HG03575 (cell line): ENCODE data around the gene ZNF467.

ENCODE experiments used
- ATAC-seq: cut with Tn5 transposase; IDR thresholded peaks from one replicate; pipeline ENCODE4 v1.9.1; 2021; ENCODE audit not compliant: unreplicated experiment, insufficient number of reproducible peaks, low FRiP score; ENCODE audit errors: extremely low read depth

The ZNF467 gene

DNA sequence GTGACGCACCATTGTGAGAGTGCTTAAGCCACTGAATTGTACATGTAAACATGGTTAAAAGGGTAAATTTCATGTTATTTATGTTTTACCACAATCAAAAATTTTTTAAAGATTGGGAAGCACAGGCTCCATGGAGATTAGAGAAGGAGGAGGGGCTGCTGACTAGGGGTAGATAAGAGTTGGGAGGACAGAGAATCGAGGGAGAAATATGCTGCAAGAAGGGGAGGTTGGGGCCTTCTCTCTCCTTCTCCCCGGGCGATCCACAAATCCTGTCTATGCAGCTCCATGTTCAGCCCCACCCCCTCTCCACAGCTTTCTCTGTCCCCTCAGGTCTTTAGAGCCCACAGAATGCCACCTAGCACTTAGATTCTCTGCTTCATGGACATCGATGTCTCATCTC is 12.1 kb downstream of the ZNF467 start:
- no peak for ATAC-seq

DNA sequence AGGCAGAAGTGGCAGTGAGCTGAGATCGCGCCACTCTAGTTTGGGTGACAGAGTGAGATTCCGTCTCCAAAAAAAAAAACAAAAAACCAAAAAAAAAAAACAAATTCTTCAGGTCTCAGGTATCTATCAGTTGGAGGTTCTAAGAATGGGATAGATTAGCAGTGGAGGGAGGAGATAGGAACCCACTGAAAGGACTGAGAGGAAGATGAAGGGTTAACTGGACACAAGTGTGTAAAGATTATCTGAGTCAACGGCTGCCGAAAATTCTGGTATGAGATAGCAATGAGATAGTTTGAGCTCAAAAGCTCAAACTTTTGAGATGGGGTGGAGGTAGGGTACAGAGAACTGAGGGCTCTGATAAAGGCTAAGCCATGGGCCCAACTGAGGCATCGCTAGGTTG is 12.8 kb downstream of the ZNF467 start:
- ATAC-seq, result no peak

GRCh38 chr7:149759093-149759860 is 14.1 kb downstream of the ZNF467 start:
- ATAC-seq, result no peak

GRCh38 chr7:149753375-149754233 is 19.8 kb downstream of the ZNF467 start:
- ATAC-seq, result no peak

DNA sequence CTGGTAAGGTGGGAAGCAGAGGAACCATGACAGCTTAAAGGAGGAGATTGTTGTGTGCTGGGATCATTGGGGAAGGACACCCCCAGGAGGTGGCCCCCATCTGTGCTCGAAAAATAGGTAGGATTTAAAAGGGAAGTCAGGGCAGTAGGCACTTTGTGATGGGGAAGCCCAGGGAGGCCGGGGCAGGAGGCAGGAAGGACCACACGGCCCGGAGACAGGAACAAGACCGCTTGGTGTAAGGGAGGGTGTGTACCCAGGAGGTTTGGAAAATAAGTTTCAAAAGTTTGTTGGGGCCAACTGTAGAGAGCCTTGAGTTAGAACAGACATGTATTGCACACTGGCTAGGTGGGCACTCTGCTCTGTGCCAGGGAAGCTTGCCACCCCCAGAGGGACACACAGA is 20.7 kb downstream of the ZNF467 start:
- no peak for ATAC-seq

DNA sequence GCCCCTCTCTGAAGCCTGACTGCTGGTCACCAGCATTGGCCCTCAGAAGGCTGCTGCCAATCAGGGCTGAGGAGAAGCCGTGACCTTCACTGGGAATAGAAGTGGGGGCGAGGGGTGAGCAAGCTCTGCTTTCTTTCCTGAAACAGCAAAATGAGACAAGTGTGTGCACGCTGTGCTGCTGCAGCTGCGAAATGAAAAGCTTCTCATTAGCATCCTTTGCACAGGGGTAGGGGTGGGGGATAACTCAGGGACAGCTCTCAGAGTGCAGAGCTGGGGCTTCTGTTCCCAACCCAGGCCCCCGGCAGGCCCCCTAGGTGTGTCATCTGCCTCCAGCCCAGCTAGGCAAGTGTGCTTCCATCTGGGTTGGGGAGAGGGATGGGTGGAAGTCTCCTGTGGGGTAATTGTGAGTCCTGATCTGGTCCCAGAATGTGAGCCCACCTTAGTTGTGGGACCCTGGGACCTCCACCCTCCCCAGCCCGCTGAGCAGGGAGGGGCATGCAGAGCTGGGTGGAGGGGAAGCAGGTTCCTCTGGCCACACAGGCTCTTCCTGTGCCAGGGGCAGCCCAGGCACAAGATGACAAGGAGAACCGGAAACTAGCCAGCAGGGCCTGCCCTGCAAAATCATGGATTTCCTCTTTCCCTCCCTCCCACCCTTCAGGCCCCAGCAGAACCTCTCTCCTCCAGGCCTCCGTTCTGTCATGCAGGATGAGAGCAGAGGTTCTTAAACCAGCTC is 22.2 kb downstream of the ZNF467 start:
- ATAC-seq, result no peak

DNA sequence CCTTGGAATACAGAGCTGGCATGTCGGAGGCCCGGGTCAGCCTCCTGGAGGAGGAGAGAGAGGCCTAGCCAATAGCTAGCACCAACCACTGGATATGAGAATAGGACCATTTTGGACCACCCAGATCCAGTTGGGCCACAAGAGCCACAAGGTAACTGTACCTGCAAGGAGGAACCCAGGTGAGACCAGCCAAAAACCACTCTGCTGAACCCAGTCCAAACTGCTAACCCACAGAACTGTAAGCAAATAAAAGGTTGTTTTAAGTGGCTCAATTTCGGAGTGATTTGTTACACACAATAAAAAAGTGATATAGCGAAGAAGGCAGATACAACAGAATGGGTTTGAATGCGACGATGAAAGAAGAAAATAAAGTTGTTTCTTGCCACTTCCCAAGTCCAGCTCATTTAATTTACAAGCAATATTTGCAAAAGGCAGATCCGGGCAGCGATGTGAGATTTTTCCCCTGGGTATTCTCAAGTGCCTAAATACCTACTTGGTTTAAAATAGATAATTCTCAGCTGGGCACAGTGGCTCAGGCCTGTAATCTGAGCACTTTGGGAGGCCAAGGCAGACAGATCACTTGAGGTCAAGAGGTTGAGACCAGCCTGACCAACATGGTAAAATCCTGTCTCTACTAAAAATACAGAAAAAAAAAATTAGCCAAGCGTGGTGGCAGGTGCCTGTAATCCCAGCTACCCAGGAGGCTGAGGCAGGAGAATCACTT is 23.1 kb downstream of the ZNF467 start:
- ATAC-seq, result no peak

GRCh38 chr7:149748076-149748874 is 25.1 kb downstream of the ZNF467 start:
- no peak for ATAC-seq

GRCh38 chr7:149743476-149744255 is 29.7 kb downstream of the ZNF467 start:
- ATAC-seq, result no peak

DNA sequence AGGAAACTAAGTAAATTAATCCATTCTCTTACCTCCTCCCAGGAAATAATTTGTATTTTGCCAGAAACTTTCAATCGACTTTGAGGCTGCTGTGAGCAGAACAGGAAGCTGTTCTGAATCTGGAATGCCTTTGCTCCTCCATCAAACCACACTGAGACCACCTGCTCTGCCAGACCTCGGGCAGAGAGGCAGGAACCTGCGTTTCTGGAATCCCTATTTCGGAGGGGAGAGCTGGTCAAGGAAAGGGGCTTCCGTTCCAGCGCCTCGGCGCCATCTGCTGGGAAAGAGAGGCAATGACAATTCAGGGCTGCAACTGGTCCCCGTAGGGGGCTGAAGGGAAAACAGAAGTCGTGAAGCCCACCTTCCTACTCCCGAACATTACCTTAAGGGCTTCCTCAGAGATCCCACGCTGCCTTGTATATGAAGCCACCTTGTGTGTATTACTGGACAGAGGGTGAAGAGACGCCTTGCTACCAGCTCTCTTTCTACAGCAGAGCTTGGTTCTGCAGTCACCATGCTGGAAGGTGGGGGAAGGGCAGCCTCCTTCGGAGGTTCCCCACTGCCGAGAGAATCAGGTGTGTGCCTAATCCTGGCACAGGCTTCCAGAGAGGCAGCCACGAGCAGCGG is 31.2 kb downstream of the ZNF467 start:
- ATAC-seq, result no peak

- ATAC-seq, result no peak
Observed at GRCh38 chr7:149741629-149742028, 31.8 kb downstream of the ZNF467 start.

GRCh38 chr7:149736478-149737360 is 36.7 kb downstream of the ZNF467 start:
- no peak for ATAC-seq

DNA sequence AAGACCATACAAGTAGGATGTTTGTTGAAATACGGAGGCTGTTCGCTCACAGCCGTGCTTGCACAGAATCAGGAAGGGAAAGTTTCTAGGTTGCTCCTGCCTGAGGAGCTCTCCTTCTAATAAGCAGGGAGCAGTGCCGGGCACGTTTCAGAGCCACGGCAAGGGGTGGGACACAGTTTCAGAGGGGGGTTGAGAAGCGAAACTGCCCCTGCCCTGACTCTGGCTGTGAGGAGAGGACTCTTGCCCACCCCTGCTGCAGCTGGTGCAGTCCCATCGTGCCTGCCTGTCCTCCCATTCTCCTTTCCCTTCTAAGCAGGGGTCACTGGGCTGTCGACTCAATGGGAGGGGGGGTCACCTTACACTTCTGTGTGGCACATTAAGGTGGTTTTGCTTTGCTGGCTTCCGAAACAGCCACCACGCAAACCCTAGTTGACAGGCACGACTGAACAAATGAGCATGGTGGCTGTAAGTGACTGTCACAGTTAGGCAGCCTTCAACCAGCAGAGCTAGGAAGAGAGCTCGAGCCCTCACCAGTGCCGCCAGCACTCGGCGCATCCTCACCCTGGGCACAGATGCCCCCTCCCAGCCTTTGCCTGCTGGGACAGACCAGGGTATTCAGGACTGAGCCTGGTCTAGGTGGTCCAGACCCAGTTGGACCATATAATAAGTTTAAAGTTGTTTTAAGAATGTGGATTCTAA is 37.5 kb downstream of the ZNF467 start:
- ATAC-seq, result no peak

GRCh38 chr7:149735181-149735602 is 38.2 kb downstream of the ZNF467 start:
- no peak for ATAC-seq

- no peak for ATAC-seq
Observed at GRCh38 chr7:149734791-149735075, 38.7 kb downstream of the ZNF467 start.
